H1 (cell line): ENCODE data around the gene PFDN5. TPM values are rescaled to one million over a fixed set of nuclear protein-coding genes. Genes with fewer than 3 reads are reported as not detected.

ENCODE experiments used
- FOSL1 ChIP-seq: IDR thresholded peaks from 2 replicates; pipeline ENCODE4 v1.6.1; 2011; ENCODE audit warnings: mild to moderate bottlenecking, low read depth, low read length, moderate library complexity; ENCODE audit not compliant: insufficient read depth
- JUN ChIP-seq: IDR thresholded peaks from 2 replicates; pipeline ENCODE4 v1.6.1; 2011; ENCODE audit warnings: low read depth, mild to moderate bottlenecking, improper control_type of control experiment, low read length
- NANOG ChIP-seq: IDR thresholded peaks from 2 replicates; pipeline ENCODE4 v1.6.1; 2011; ENCODE audit warnings: low read length, low read depth, mild to moderate bottlenecking, inconsistent platforms; ENCODE audit not compliant: insufficient read depth, poor library complexity, severe bottlenecking
- RNF2 ChIP-seq: fragments of 200-900, 300-1000 bp; sonication (generic); IDR thresholded peaks from 2 replicates; pipeline ENCODE4 v1.7.1; 2016; ENCODE audit warnings: borderline replicate concordance, low read depth, mild to moderate bottlenecking, antibody characterized with exemption, low read length; ENCODE audit not compliant: poor library complexity, severe bottlenecking; ENCODE audit errors: missing control alignments
- RXRA ChIP-seq: IDR thresholded peaks from 2 replicates; pipeline ENCODE4 v1.6.1; 2011; ENCODE audit warnings: low read depth, mild to moderate bottlenecking, low read length, moderate library complexity; ENCODE audit not compliant: insufficient read depth
- SP4 ChIP-seq: IDR thresholded peaks from 2 replicates; pipeline ENCODE4 v1.6.1; 2012; ENCODE audit warnings: low read length, inconsistent platforms
- polyA plus RNA-seq, 7 experiments: library from polyadenylated mRNA; depleted of rRNA in 3 of 7; stranded (reverse) in 5 of 7; unstranded in 2 of 7; fragments of >200 nt in 5 of 7; fragments of 200-250 nt in 2 of 7; gene quantifications; 1 replicate in 5 of 7; 2 replicates in 1 of 7; 4 replicates in 1 of 7; pipeline versions ENCODE4 v1.2.1 to v1.2.3, GENCODE V29; 2011 to 2013; ENCODE audit warnings: missing spikeins in 2 of 7, mixed read lengths in 2 of 7
- total RNA-seq: library from RNA; stranded (reverse); fragmentation: NEBNext Ultra II Directional; extraction: Animal tissue kit (Norgen Biotek cat#: 25700); gene quantifications from 2 replicates; pipeline ENCODE4 v1.2.1, GENCODE V29; 2021

PFDN5 gene
- total and polyA plus RNA-seq, 2 of the 8 experiments (the other 6 are each of a cell fraction or from before 2014, with no cell fraction given), result 290 to 630 TPM

GRCh38 chr12:53279283-53279869 lies 16.0 kb upstream of the PFDN5 start (continued):
- TF ChIP-seq SP4 (no peak), RNF2 (no peak), FOSL1 (no peak), NANOG (no peak), RXRA (no peak), JUN (no peak)
